Nephron progenitor cell (in vitro differentiated cells): Measurements from ENCODE around the gene RECQL.
A peak's percentile ranks its signal among the peaks of the same experiment; 100 is the strongest.

ENCODE experiments used
- DNase-seq: peaks from one replicate; pipeline ENCODE4 v3.0.0; 2021
- H3K27ac Mint-ChIP-seq: 2 replicates; pipeline ENCODE4 v1.8.0; 2021; ENCODE audit warnings: mild to moderate bottlenecking, moderate library complexity, mixed read lengths
- H3K27me3 Mint-ChIP-seq: 2 replicates; pipeline ENCODE4 v1.8.0; 2021; ENCODE audit warnings: mild to moderate bottlenecking, low read depth, mixed read lengths; ENCODE audit not compliant: poor library complexity
- H3K36me3 Mint-ChIP-seq: 2 replicates; pipeline ENCODE4 v1.8.0; 2021; ENCODE audit warnings: low read depth, mixed read lengths
- H3K4me1 Mint-ChIP-seq: 2 replicates; pipeline ENCODE4 v1.8.0; 2021; ENCODE audit warnings: mixed read lengths
- H3K4me3 Mint-ChIP-seq: 2 replicates; pipeline ENCODE4 v1.8.0; 2021; ENCODE audit warnings: mild to moderate bottlenecking, moderate library complexity, mixed read lengths
- H3K9me3 Mint-ChIP-seq: 2 replicates; pipeline ENCODE4 v1.8.0; 2021; ENCODE audit warnings: mild to moderate bottlenecking, moderate library complexity, mixed read lengths
- CTCF ChIP-seq: fragments of 200-600 bp; sonication (generic); IDR thresholded peaks from 2 replicates; pipeline ENCODE4 v1.5.0; 2021; ENCODE audit warnings: antibody characterized with exemption

RECQL gene

GRCh38 chr12:21542403-21542802 lies 41.0 kb upstream of the RECQL start:
- H3K27me3 Mint-ChIP-seq: peaks cover 12% of the 10 kb centered on the region
- H3K36me3 Mint-ChIP-seq: no peaks in the 10 kb centered on the region
- H3K9me3 Mint-ChIP-seq: no peaks in the 10 kb centered on the region
- TF ChIP-seq CTCF: no peak
- H3K4me3 Mint-ChIP-seq: no peak overlapping the region
- no peak overlapping the region for H3K27ac Mint-ChIP-seq
- no peak for DNase-seq
- H3K4me1 Mint-ChIP-seq: no peaks in the 10 kb centered on the region

DNA sequence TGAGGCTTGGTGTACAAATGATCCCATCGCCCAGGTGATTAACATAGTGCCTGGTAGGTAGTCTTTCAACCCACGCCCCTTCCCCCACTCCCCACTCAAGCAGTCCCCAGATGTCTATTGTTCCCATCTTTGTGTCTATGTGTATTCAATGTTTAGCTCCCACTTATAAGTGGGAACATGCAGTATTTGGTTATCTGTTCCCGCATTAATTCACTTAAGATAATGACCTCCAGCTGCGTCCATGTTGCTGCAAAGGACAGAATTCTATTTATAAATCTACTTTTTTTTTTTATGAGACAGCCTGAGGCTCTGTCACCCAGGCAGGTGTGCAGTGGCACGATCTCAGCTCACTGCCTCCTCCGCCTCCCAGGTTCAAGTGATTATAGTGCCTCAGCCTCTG lies 40.3 kb upstream of the RECQL start:
- H3K36me3 Mint-ChIP-seq: no peaks in the 10 kb centered on the region

DNA sequence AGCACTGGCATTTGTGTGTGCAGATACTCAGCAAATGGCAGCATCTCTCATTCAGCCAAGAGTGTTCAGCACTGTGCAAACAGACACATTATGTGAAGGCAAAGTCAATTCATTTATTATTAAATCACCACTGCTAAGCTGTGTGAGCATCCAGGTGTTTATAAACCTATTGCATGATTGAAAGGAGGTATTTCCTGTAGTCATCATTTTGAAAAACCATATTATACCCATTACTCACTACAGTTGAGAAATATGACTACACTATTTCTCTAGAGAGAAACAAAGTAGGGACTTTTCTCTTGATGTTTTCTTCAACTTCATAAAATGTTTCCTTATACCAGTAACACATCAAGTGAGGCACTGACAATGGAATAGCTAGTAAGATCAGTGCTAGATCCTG lies 38.4 kb upstream of the RECQL start:
- Mint-ChIP-seq H3K9me3 (no peaks in the 10 kb centered on the region), H3K27me3 (peaks cover 12% of the 10 kb centered on the region), H3K4me1 (no peaks in the 10 kb centered on the region), H3K36me3 (no peaks in the 10 kb centered on the region), H3K4me3 (no peak overlapping the region), H3K27ac (no peak overlapping the region)
- TF ChIP-seq CTCF: no peak
- DNase-seq: no peak

More for the DNA sequence above, 40.3 kb upstream of the RECQL start:
- no peak overlapping the region for H3K4me3 Mint-ChIP-seq
- TF ChIP-seq CTCF: no peak
- no peaks in the 10 kb centered on the region for H3K9me3 Mint-ChIP-seq
- peaks cover 12% of the 10 kb centered on the region for H3K27me3 Mint-ChIP-seq
- H3K4me1 Mint-ChIP-seq: no peaks in the 10 kb centered on the region
- no peak for DNase-seq
- no peak overlapping the region for H3K27ac Mint-ChIP-seq

GRCh38 chr12:21538061-21538653 lies 36.7 kb upstream of the RECQL start:
- Mint-ChIP-seq H3K27ac (no peak overlapping the region), H3K27me3 (peaks cover 10% of the 10 kb centered on the region), H3K9me3 (no peaks in the 10 kb centered on the region), H3K4me3 (no peak overlapping the region), H3K36me3 (no peaks in the 10 kb centered on the region), H3K4me1 (no peaks in the 10 kb centered on the region)
- no peak for TF ChIP-seq CTCF
- DNase-seq: no peak

DNA sequence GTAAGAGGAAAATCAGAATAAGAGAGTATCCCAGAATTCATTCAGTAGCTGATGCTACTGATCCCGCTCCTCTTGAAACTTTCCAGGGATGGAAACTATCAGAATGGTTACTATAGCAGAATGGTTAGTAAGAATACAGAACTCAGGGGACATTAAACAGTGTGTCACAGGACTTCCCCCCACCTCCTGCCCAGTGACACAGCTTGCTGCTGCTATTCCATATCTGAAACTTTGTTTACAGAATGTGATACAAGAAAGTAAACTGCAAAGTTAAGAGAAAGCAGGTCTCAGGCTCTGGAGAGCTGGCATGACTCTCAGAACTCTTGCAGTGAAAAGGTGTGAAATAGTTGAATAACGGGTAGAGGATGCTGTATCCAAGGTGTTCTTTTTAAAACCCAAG lies 28.0 kb upstream of the RECQL start:
- Mint-ChIP-seq H3K36me3 (no peaks in the 10 kb centered on the region), H3K9me3 (peaks cover 6% of the 10 kb centered on the region), H3K27ac (no peak overlapping the region), H3K27me3 (peaks cover 22% of the 10 kb centered on the region), H3K4me3 (no peak overlapping the region), H3K4me1 (peaks cover 16% of the 10 kb centered on the region)
- no peak for TF ChIP-seq CTCF
- DNase-seq: no peak

GRCh38 chr12:21528953-21529352 lies 27.5 kb upstream of the RECQL start:
- peaks cover 10% of the 10 kb centered on the region for H3K9me3 Mint-ChIP-seq
- DNase-seq: no peak
- H3K36me3 Mint-ChIP-seq: no peaks in the 10 kb centered on the region
- H3K27me3 Mint-ChIP-seq: peaks cover 22% of the 10 kb centered on the region
- H3K27ac Mint-ChIP-seq: no peak overlapping the region
- peaks cover 16% of the 10 kb centered on the region for H3K4me1 Mint-ChIP-seq
- H3K4me3 Mint-ChIP-seq: peak overlapping the region; percentile 84
- TF ChIP-seq CTCF: no peak
